Activated CD8-positive, alpha-beta memory T cell treated with anti-CD3 and anti-CD28 coated beads for 48 hours (primary cell): ENCODE data around the gene C1QTNF3.

Experiments used
- DNase-seq, 3 experiments: peaks; one replicate each; pipeline ENCODE4 v3.0.0-alpha.2; 2020; ENCODE audit warnings: low read depth in 2 of 3, low spot score in 2 of 3

The C1QTNF3 gene

GRCh38 chr5:34002629-34003328, 40.2 kb downstream of the C1QTNF3 start:
- DNase-seq: no peak

DNA sequence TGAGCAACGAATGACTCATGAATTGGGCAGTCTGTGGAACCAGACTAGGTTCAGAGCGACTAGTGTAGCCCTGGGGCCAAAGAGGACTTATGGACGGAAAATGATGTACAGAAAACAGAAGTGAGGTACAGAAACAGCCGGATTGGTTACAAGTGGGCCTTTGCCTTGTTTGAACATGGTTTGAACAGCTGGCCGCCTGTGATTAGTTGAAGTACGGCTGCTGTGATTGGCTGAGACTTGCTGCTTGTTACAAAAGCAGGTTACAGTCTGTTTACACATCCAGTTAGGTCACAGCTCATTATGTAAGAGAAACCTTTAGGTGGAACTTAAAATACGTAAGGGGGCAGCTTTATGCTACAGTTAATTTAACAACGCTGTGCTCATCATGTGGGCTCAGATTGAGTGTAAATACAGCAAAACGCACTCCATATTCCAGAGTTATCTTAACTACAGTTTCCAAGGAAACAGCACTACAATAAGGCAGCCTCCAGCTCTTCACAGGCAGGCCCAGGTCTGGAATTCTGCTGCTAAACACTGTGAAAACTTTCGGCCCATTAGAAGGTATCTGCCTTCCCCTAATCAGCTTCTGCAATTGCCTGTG, 41.7 kb downstream of the C1QTNF3 start:
- DNase-seq: no peak

GRCh38 chr5:33999978-34000377, 43.0 kb downstream of the C1QTNF3 start:
- no peak for DNase-seq

GRCh38 chr5:33997331-33997983, 45.6 kb downstream of the C1QTNF3 start:
- no peak for DNase-seq

DNA sequence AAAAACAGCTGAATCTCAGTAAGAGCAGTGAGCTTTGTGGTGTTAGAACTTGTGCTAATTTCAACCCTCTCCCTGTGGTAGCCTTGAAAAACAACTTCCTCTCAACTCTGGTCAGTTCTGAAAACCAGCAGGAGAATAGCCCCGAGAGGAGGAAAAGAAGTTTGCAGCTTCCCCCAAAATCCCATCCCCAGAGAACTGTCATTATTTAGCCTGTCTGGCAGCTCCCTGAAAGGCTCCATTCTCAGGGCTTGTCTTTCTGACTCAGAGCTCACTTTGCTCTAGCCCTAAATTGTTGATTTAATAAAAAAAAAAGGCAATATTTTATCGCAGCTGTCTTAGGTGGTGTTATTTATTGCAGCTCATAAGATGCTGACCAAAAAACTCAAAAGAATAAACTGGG, 47.1 kb downstream of the C1QTNF3 start:
- no peak for DNase-seq

DNA sequence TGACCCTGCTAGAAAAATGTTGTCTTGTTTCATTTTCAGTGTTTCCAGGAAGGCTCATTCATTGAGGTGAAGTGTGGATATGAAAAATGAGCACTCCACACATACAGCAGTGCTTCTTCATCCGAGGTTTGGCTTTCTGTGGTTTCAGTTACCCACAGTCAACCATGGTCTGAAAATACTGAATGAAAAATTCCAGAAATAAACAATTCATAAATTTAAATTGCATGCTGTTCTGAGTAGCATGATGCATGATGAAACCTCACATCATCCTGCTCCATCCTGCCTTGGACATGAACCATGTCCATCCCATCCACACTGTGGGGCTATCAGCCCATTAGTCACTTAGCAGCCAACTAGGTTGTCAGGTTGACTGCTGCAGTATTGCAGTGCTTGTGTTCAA, 48.2 kb downstream of the C1QTNF3 start:
- no peak for DNase-seq

DNA sequence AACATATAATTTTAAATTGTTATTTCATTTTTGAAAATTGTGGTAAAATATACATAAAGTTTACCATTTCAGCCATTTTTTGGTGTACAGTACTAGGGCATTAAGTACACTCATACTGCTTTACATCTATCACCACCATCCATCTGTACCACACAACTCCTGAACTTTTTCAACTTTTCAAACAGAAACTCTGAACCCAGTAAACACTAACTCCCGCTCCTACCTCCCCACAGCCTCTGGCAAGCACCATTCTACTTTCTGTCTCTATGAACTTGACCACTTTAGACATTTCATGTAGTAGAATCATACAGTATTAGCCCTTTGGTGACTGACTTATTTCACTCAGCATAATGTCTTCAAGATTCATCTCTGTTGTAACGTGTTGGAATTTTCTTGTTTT, 50.1 kb downstream of the C1QTNF3 start:
- DNase-seq: no peak

DNA sequence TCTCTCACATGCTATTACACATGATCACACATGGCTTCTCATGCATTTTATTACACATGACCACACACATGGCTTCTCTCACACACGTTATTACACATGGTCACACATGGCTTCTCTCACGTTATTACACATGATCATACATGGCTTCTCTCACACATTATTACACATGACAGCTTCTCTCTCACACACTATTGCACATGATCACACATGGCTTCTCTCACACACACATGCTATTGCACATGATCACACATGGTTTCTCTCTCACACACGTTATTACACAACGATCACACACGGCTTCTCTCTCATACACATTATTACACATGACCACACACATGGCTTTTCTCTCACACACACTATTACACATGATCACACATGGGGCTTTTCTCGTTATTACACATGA, 57.6 kb downstream of the C1QTNF3 start:
- no peak for DNase-seq

DNA sequence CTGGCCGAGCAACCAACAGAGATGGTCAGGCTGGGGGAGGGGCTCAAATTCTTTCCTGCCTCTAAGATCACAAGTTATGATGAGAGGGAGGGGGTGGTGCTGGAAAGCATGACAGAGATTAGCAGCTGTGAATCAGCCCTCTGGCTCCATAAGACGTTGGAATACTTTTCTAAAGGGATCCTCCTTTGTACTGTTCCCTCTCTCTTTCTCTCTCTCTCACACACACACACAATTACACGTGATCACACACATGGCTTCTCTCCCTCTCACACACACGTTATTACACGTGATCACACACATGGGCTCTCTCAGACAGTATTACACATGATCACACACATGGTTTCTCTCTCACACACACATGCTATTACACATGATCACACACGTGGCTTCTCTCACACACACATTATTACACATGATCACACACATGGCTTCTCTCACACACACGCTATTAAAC, 58.3 kb downstream of the C1QTNF3 start, which contains the start of gene SLC45A2:
TSS of gene SLC45A2 (minus strand) at position 23 of the 454 bp plus-strand sequence. CDS start 110 bp downstream, outside the sequence.
- no peak for DNase-seq

- no peak for DNase-seq
Measured at GRCh38 chr5:33984178-33984577, 58.8 kb downstream of the C1QTNF3 start.

GRCh38 chr5:33981408-33982162, 61.4 kb downstream of the C1QTNF3 start:
- DNase-seq: no peak

GRCh38 chr5:33980030-33980429, 63.0 kb downstream of the C1QTNF3 start:
- DNase-seq: no peak

GRCh38 chr5:33978306-33978705, 64.7 kb downstream of the C1QTNF3 start:
- DNase-seq: no peak

GRCh38 chr5:33976307-33976706, 66.7 kb downstream of the C1QTNF3 start:
- no peak for DNase-seq

GRCh38 chr5:33975852-33976251, 67.2 kb downstream of the C1QTNF3 start:
- no peak for DNase-seq

- DNase-seq: no peak
Measured at GRCh38 chr5:33973271-33973670, 69.7 kb downstream of the C1QTNF3 start.

DNA sequence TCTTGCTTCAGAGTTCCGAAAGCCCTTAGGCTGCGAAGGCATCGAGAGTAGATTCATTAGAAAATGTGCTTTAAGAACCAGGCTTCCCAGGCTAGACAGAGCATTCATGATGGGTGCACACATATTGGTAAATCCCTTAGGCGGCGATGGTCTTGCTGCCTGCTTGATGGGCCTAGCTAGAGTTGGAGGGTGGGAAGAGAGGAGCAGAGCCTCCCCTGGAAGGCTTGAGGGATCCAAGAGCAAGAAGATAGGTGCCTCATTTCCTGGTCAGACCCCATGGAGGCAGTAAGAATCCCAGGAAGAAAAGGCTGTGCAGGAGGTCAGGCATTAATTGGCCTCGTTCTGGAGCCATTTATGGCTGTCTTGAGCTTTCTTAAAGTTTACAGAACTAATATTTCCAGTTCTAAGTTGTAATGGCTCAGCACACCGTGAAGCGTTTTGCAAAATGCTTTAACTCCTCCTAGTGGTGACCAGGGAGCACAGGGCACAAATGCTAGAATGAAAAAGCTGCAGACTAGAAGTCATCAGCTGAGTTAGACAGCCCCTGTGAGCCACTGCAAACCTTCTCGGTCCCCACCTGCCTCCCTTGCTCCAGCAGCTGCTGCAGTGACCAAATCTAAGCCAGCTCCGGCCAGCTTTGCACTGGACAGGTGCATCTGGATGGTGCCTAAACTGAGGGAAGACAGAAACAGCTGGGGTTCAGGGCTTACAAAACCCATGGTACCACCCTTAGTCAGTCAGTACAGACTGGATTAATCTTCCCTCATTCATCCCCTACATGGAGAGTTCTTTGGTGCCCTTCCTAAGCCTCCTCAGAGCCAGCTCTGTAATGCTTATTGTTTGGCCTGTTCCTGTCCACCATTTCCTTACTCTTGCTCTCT, 73.2 kb downstream of the C1QTNF3 start:
- DNase-seq: no peak

DNA sequence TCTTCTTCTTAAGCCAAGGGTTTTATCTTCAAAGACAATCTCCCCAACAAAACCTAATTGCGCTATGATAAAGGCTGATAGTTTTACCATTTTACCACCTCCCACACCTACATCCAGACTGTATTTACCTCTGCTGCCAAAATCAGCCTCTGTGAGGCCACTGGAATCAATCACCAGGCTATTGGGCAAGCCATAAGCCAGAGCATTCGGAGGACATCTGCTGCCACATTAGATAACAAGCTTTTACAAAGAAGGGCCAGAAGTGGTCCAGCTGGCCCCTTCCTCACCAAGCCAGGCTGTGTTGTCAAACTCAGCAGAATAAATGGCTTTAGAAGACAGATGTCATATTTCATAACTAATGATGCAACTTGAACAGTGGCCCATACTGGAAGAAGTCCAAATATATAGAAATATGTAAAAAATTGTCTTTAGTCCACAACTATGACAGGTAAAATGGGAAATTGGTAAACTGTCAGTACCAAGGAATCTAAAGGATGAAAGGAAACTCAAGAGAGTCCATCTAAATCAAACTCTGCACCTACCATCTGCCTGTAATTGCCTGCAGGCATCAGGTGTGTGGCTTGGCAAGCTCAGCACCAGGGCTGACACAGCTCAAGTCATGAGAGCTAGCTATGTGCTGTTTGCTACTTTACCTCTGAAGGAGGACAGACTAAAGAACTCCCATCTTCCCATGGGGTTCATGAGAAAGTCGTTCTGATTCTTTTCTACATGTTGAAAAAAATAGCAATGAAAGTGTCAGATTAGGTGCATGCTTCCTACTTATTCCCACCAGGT, 74.6 kb downstream of the C1QTNF3 start:
- DNase-seq: no peak
